ENCODE data around the gene SCYL3. TPM values are rescaled to one million over a fixed set of nuclear protein-coding genes. Genes with fewer than 3 reads are reported as not detected.
"Not testable (repeated sequence)": the region's sequence is repeated elsewhere in the genome, so short reads cannot be mapped to it uniquely, and the experiment has no call there.

Gene SCYL3
- total RNA-seq, 2 experiments from 2014 or later = 11.1 to 12.4 TPM

GRCh38 chr1:169882039-169882511 is 11.6 kb downstream of the SCYL3 start:
- ChIA-PET POLR2A (no interaction called here), CTCF (no interaction called here)
- Mint-ChIP-seq H3K27ac (no peak overlapping the region), H3K36me3 (peaks cover 30% of the 10 kb centered on the region), H3K27me3 (no peaks in the 10 kb centered on the region), H3K4me3 (no peak overlapping the region), H3K4me1 (ENCODE audit: low read depth) (peaks cover 27% of the 10 kb centered on the region), H3K9me3 (no peaks in the 10 kb centered on the region)
- no peak for DNase-seq
- intact Hi-C loops (cut with micrococcal nuclease) = no loop called here

DNA sequence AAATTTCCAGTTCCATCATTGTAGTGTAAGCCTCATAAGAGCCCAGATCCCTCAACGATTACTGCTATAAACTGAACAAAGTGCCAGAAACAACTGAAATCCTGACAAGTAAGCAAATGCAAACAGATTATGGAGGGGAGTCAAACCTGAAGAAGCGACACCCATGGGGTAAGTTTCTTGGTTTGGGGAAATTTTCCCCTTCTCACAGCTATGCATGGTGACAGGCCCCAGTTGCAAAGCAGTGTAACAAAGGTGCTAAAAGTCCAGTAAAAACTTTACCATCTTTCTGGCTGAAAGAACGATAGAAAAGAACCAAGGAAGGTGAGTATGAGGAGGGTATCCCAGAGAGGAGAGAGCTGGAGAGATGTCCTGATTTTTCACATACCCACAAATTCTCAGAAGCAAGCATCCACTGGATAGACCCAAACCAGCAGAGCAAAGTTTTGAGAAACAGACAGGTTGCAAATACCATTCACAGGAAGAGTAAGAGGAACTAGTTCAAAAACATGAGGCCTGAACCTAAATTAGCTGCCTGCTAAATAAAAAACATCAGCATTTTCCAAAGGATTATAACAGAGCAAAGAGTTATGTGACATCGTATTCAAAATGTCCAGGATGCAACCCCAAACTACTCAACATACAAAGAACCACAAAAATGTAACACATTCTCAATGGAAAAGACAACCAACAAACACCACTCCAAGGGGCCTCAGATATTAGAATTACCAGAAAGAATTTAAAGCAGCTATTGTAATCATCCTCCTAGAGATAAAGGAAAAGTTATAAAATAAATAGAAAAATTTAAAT is 14.5 kb downstream of the SCYL3 start:
- Mint-ChIP-seq H3K27me3 (no peaks in the 10 kb centered on the region), H3K4me1 (ENCODE audit: low read depth) (peaks cover 18% of the 10 kb centered on the region), H3K4me3 (no peak overlapping the region), H3K36me3 (peaks cover 38% of the 10 kb centered on the region), H3K27ac (no peak overlapping the region), H3K9me3 (no peaks in the 10 kb centered on the region)
- DNase-seq = no peak
- intact Hi-C loops (cut with micrococcal nuclease) = no loop called here
- CTCF ChIA-PET = no interaction called here
- POLR2A ChIA-PET = no interaction called here

DNA sequence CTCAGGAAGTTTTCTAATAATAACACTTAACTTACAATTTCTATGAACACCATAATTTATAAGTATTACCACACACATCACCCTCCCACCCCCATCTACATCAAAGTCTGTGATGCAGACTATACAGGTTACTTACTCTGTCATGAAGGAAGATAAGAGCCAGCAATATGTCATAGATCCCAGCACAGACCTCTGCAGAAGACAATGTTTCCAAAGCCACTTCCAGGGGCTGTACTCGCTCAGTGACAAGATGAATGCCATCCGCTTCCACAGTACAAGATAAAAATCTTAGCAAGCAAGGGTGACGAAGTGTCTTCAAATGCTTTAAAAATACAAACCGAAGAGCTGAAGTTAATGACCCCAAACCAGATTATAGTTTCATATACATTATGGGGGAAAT is 15.2 kb downstream of the SCYL3 start:
- Mint-ChIP-seq H3K27ac (no peak overlapping the region), H3K27me3 (no peaks in the 10 kb centered on the region), H3K4me1 (ENCODE audit: low read depth) (peaks cover 23% of the 10 kb centered on the region), H3K4me3 (no peak overlapping the region), H3K36me3 (peaks cover 44% of the 10 kb centered on the region), H3K9me3 (no peaks in the 10 kb centered on the region)
- ChIA-PET POLR2A (no interaction called here), CTCF (no interaction called here)
- intact Hi-C loops (cut with micrococcal nuclease) = no loop called here
- DNase-seq = no peak

GRCh38 chr1:169877800-169878491 is 15.8 kb downstream of the SCYL3 start:
- Mint-ChIP-seq H3K36me3 (peaks cover 46% of the 10 kb centered on the region), H3K4me1 (ENCODE audit: low read depth) (peaks cover 23% of the 10 kb centered on the region), H3K27me3 (no peaks in the 10 kb centered on the region), H3K4me3 (no peak overlapping the region), H3K9me3 (no peaks in the 10 kb centered on the region), H3K27ac (no peak overlapping the region)
- ChIA-PET POLR2A (no interaction called here), CTCF (no interaction called here)
- DNase-seq = no peak
- intact Hi-C loops (cut with micrococcal nuclease) = no loop called here

DNA sequence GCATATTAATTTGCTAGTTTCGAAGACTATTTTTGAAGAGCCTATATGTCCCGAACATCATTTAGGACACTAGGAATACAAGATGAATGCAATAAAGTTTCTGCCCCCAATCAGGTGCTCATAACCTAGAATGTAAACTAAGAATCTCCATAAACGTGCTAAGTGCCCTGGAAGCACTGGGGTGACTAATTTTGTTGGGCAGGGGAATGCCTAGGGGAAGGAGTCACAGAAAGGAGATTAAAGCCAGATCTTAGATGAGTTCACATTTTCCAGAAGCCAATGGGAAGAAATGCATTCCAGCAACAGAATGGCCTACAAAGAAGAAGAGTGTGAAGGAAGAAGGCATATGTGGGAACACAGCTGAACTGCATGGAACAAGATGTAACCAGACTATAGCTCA is 19.5 kb downstream of the SCYL3 start:
- Mint-ChIP-seq H3K4me3 (no peak overlapping the region), H3K4me1 (ENCODE audit: low read depth) (peaks cover 13% of the 10 kb centered on the region), H3K36me3 (peaks cover 65% of the 10 kb centered on the region), H3K9me3 (no peaks in the 10 kb centered on the region), H3K27me3 (no peaks in the 10 kb centered on the region), H3K27ac (peak overlapping the region; percentile 33)
- ChIA-PET CTCF (no interaction called here), POLR2A (no interaction called here)
- intact Hi-C loops (cut with micrococcal nuclease) = no loop called here
- DNase-seq = no peak

DNA sequence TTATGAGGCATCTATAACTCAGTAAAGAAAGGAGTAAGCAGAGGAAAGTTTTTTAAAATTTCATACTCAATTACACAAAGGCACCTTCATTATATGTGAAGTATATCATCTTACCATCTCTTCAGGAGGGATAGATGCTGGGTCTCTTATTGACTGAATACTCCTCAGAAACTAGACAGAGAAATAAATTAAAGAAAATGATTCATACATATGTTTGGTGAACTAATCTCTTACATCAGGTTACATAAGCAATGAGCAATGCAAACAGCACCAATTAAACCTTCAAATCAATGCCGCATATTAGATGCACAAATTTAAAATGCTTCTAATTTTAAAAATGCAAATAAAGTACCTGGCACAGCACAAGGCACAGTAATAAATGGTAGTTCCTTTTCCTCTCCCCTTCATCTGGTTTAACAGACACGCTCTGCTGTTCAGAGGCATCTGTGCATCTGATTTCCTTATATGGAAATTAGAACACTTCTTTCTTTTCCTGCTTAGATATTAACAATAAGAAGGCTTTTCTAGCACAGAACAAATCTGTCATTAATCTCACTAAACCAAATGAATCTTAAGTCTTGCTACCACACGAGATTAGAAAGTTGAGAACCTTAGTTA is 20.0 kb downstream of the SCYL3 start:
- Mint-ChIP-seq H3K4me3 (no peak overlapping the region), H3K27me3 (no peaks in the 10 kb centered on the region), H3K27ac (no peak overlapping the region), H3K9me3 (no peaks in the 10 kb centered on the region), H3K4me1 (ENCODE audit: low read depth) (peaks cover 10% of the 10 kb centered on the region), H3K36me3 (peaks cover 69% of the 10 kb centered on the region)
- ChIA-PET CTCF (no interaction called here), POLR2A (no interaction called here)
- DNase-seq = no peak
- intact Hi-C loops (cut with micrococcal nuclease) = no loop called here

GRCh38 chr1:169872906-169873305 is 20.8 kb downstream of the SCYL3 start:
- H3K9me3 Mint-ChIP-seq = no peaks in the 10 kb centered on the region
- no peak overlapping the region for H3K4me3 Mint-ChIP-seq
- intact Hi-C loops (cut with micrococcal nuclease) = no loop called here
- ChIA-PET CTCF (no interaction called here), POLR2A (no interaction called here)
- H3K27me3 Mint-ChIP-seq = no peaks in the 10 kb centered on the region
- peaks cover 7% of the 10 kb centered on the region for H3K4me1 Mint-ChIP-seq (ENCODE audit: low read depth)
- H3K36me3 Mint-ChIP-seq = peaks cover 74% of the 10 kb centered on the region
- no peak overlapping the region for H3K27ac Mint-ChIP-seq
- DNase-seq = no peak

DNA sequence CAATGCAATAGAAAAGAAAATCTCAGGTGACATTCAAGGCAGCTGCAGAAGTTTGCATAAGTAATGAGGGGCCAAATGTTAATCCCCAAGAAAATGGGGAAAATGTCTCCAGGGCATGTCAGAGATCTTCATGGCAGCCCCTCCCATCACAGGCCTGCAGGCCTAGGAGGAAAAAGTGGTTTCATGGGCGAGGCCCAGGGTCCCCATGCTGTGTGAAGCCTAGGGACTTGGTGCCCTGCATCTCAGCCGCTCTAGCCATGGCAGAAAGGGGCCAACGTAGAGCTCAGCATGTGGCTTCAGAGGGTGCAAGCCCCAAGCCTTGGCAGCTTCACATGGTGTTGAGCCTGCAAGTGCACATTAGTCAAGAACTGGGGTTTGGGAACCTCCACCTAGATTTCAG is 21.7 kb downstream of the SCYL3 start:
- H3K27ac Mint-ChIP-seq; POLR2A ChIA-PET; H3K9me3 Mint-ChIP-seq; H3K27me3 Mint-ChIP-seq; H3K4me1 Mint-ChIP-seq (ENCODE audit: low read depth); CTCF ChIA-PET; intact Hi-C loops (cut with micrococcal nuclease); H3K4me3 Mint-ChIP-seq; DNase-seq: not testable (repeated sequence)
- peaks cover 73% of the 10 kb centered on the region for H3K36me3 Mint-ChIP-seq

GRCh38 chr1:169869426-169869825 is 24.3 kb downstream of the SCYL3 start:
- no peak overlapping the region for H3K27ac Mint-ChIP-seq
- H3K27me3 Mint-ChIP-seq = no peaks in the 10 kb centered on the region
- DNase-seq = no peak
- H3K4me3 Mint-ChIP-seq = no peak overlapping the region
- intact Hi-C loops (cut with micrococcal nuclease) = no loop called here
- ChIA-PET POLR2A (no interaction called here), CTCF (interaction anchor here (1.4 kb wide), 1 partner anchor 20 kb away, joined by 3 read pairs; no protein-coding TSS in a partner anchor)
- peaks cover 7% of the 10 kb centered on the region for H3K4me1 Mint-ChIP-seq (ENCODE audit: low read depth)
- H3K36me3 Mint-ChIP-seq = peaks cover 77% of the 10 kb centered on the region
- H3K9me3 Mint-ChIP-seq = no peaks in the 10 kb centered on the region

GRCh38 chr1:169868978-169869377 is 24.7 kb downstream of the SCYL3 start:
- no peaks in the 10 kb centered on the region for H3K9me3 Mint-ChIP-seq
- no peak overlapping the region for H3K4me3 Mint-ChIP-seq
- CTCF ChIA-PET = interaction anchor here (1.4 kb wide), 1 partner anchor 19 kb away, joined by 3 read pairs; no protein-coding TSS in a partner anchor
- peaks cover 77% of the 10 kb centered on the region for H3K36me3 Mint-ChIP-seq
- DNase-seq = no peak
- H3K4me1 Mint-ChIP-seq (ENCODE audit: low read depth) = peaks cover 4% of the 10 kb centered on the region
- intact Hi-C loops (cut with micrococcal nuclease) = no loop called here
- H3K27me3 Mint-ChIP-seq = no peaks in the 10 kb centered on the region
- H3K27ac Mint-ChIP-seq = no peak overlapping the region
- POLR2A ChIA-PET = interaction anchor here (0.5 kb wide), 1 partner anchor 1427 kb away, joined by 5 read pairs; no protein-coding TSS in a partner anchor

DNA sequence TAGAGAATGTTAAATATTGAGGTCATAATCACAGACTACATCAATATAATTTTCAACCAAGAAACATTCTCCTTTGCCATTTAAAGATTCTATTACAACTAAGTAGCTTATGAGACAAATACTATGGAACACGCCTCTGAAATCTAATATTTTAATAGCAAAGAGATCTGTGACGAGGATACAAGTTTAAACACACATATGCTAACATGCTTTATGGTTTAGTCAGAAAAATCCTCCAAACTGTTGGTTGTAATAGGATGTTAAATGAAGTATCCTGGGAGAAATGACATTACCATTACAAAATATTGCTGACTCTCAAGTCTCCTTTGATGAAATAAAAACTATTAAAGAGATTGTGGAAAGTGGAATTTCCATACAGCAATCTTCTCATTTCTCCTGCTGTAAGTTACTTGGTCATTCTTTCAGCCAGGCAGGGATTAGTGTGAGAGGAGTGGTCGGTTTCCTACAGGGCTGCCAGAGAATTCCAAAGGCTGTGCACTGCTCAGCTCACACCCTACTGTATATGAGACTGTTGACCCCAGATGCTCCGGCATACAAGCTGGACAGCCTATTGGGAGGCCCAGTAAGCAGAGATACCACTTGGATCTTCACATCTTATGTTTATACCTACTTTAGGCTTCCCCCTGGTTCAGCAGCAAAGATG is 26.6 kb downstream of the SCYL3 start:
- intact Hi-C loops (cut with micrococcal nuclease) = no loop called here

DNA sequence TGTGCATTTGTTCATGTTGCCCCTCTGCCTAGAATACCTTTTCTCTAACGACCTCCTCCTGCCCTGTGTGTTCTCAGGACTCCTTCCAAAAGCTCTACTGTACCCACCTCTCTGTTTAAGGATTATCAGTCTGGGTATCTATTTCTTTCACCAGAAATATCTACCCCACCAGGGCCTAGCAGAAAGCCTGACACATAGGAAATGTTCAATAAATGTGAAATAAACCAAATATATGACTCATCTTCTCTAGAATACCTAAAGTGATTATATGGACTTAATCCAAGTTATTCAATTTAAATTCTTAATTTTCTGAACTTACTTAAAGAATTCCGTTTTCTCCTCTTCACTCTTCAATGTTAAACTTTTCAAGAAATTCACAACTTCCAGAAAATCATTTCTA is 27.1 kb downstream of the SCYL3 start:
- Mint-ChIP-seq H3K27me3 (no peaks in the 10 kb centered on the region), H3K4me1 (ENCODE audit: low read depth) (no peaks in the 10 kb centered on the region), H3K36me3 (peaks cover 68% of the 10 kb centered on the region), H3K4me3 (no peak overlapping the region), H3K9me3 (no peaks in the 10 kb centered on the region), H3K27ac (no peak overlapping the region)
- intact Hi-C loops (cut with micrococcal nuclease) = no loop called here
- CTCF ChIA-PET = no interaction called here
- DNase-seq = no peak
- POLR2A ChIA-PET = no interaction called here

More for the DNA sequence above, 26.6 kb downstream of the SCYL3 start:
- H3K9me3 Mint-ChIP-seq = no peaks in the 10 kb centered on the region
- peaks cover 72% of the 10 kb centered on the region for H3K36me3 Mint-ChIP-seq
- no peaks in the 10 kb centered on the region for H3K4me1 Mint-ChIP-seq (ENCODE audit: low read depth)
- H3K4me3 Mint-ChIP-seq = no peak overlapping the region
- H3K27ac Mint-ChIP-seq = no peak overlapping the region
- ChIA-PET CTCF (no interaction called here), POLR2A (no interaction called here)
- no peak for DNase-seq
- no peaks in the 10 kb centered on the region for H3K27me3 Mint-ChIP-seq

All from activated CD4-positive, alpha-beta memory T cell treated with anti-CD3 and anti-CD28 coated beads for 36 hours (primary cell).